H9 (cell line): ENCODE data around the gene SEMA3D. TPM values are rescaled to one million over a fixed set of nuclear protein-coding genes. Genes with fewer than 3 reads are reported as not detected.

Source experiments
- DNase-seq: peaks from one replicate; pipeline ENCODE4 v3.0.0-alpha.2; 2017
- H2AFZ ChIP-seq: one replicate; pipeline ENCODE4 v1.6.1; 2013; ENCODE audit warnings: mild to moderate bottlenecking, low read length, control low read depth, moderate library complexity
- H2AK5ac ChIP-seq: 2 replicates; pipeline ENCODE4 v1.6.1; 2013; ENCODE audit warnings: low read length, control low read depth, mixed read lengths; ENCODE audit not compliant: insufficient read length
- H2BK120ac ChIP-seq: one replicate; pipeline ENCODE4 v1.6.1; 2013; ENCODE audit warnings: low read depth, mild to moderate bottlenecking, low read length, control low read depth, inconsistent platforms; ENCODE audit not compliant: poor library complexity, severe bottlenecking
- H2BK12ac ChIP-seq: 2 replicates; pipeline ENCODE4 v1.6.1; 2013; ENCODE audit warnings: low read length, control low read depth, mixed read lengths, low read depth; ENCODE audit not compliant: insufficient read length
- H2BK15ac ChIP-seq: 2 replicates; pipeline ENCODE4 v1.6.1; 2013; ENCODE audit warnings: low read depth, low read length, control low read depth
- H2BK20ac ChIP-seq: one replicate; pipeline ENCODE4 v1.6.1; 2013; ENCODE audit warnings: low read depth, mild to moderate bottlenecking, low read length, control low read depth, inconsistent platforms; ENCODE audit not compliant: poor library complexity, severe bottlenecking
- H2BK5ac ChIP-seq: 2 replicates; pipeline ENCODE4 v1.6.1; 2013; ENCODE audit warnings: low read length, control low read depth, mixed read lengths; ENCODE audit not compliant: insufficient read length
- H3K14ac ChIP-seq: 2 replicates; pipeline ENCODE4 v1.6.1; 2013; ENCODE audit warnings: low read length, control low read depth; ENCODE audit not compliant: insufficient read depth
- H3K18ac ChIP-seq: 2 replicates; pipeline ENCODE4 v1.6.1; 2013; ENCODE audit warnings: low read depth, mild to moderate bottlenecking, mixed read lengths, low read length, control low read depth; ENCODE audit not compliant: insufficient read length
- H3K23ac ChIP-seq: 2 replicates; pipeline ENCODE4 v1.6.1; 2013; ENCODE audit warnings: low read length, control low read depth, mixed read lengths, low read depth; ENCODE audit not compliant: insufficient read length
- H3K23me2 ChIP-seq: 2 replicates; pipeline ENCODE4 v1.6.1; 2013; ENCODE audit warnings: low read depth, mild to moderate bottlenecking, mixed read lengths, low read length, control low read depth; ENCODE audit not compliant: insufficient read length, poor library complexity, severe bottlenecking
- H3K27ac ChIP-seq: 2 replicates; pipeline ENCODE4 v1.5.1; 2013; ENCODE audit warnings: low read length, control low read depth, mixed read lengths, low read depth; ENCODE audit not compliant: insufficient read length
- H3K27me3 ChIP-seq: 2 replicates; pipeline ENCODE4 v1.6.1; 2013; ENCODE audit warnings: low read length, control low read depth, inconsistent platforms; ENCODE audit not compliant: insufficient read depth
- H3K4ac ChIP-seq: 2 replicates; pipeline ENCODE4 v1.6.1; 2013; ENCODE audit warnings: low read depth, mild to moderate bottlenecking, control low read depth, inconsistent platforms, low read length, moderate library complexity
- H3K4me1 ChIP-seq: 2 replicates; pipeline ENCODE4 v1.6.1; 2013; ENCODE audit warnings: low read length, control low read depth, inconsistent platforms; ENCODE audit not compliant: insufficient read depth
- H3K4me2 ChIP-seq: 2 replicates; pipeline ENCODE4 v1.6.1; 2013; ENCODE audit warnings: low read length, control low read depth, mixed read lengths; ENCODE audit not compliant: insufficient read length, insufficient read depth
- H3K56ac ChIP-seq: 2 replicates; pipeline ENCODE4 v1.6.1; 2013; ENCODE audit warnings: low read depth, mild to moderate bottlenecking, mixed read lengths, low read length, control low read depth; ENCODE audit not compliant: insufficient read length
- H3K79me1 ChIP-seq: 2 replicates; pipeline ENCODE4 v1.6.1; 2013; ENCODE audit warnings: low read depth, mild to moderate bottlenecking, moderate library complexity, low read length, control low read depth, inconsistent platforms; ENCODE audit not compliant: insufficient read depth, poor library complexity, severe bottlenecking
- H3K79me2 ChIP-seq: 2 replicates; pipeline ENCODE4 v1.6.1; 2013; ENCODE audit warnings: low read length, control low read depth, inconsistent platforms; ENCODE audit not compliant: insufficient read depth
- H3K9ac ChIP-seq: 2 replicates; pipeline ENCODE4 v1.6.1; 2013; ENCODE audit warnings: low read length, control low read depth, mixed read lengths; ENCODE audit not compliant: insufficient read length; ENCODE audit errors: extremely low read depth
- H3K9me3 ChIP-seq: one replicate; pipeline ENCODE4 v1.6.1; 2013; ENCODE audit warnings: low read depth, low read length, inconsistent platforms; ENCODE audit not compliant: control insufficient read depth
- H3T11ph ChIP-seq: one replicate; pipeline ENCODE4 v1.6.1; 2013; ENCODE audit warnings: mild to moderate bottlenecking, low read length, control low read depth, inconsistent platforms
- H4K20me1 ChIP-seq: one replicate; pipeline ENCODE4 v1.6.1; 2013; ENCODE audit not compliant: control insufficient read depth, insufficient read length, insufficient read depth
- H4K5ac ChIP-seq: 2 replicates; pipeline ENCODE4 v1.6.1; 2013; ENCODE audit warnings: low read depth, mild to moderate bottlenecking, mixed read lengths, low read length, control low read depth; ENCODE audit not compliant: insufficient read length
- H4K8ac ChIP-seq: replicated peaks from 2 replicates; pipeline ENCODE4 v1.6.1; 2013; ENCODE audit warnings: low read length, control low read depth, mixed read lengths, low read depth; ENCODE audit not compliant: insufficient read length
- H4K91ac ChIP-seq: 2 replicates; pipeline ENCODE4 v1.6.1; 2013; ENCODE audit warnings: low read depth, mild to moderate bottlenecking, moderate library complexity, mixed read lengths, low read length, control low read depth; ENCODE audit not compliant: insufficient read length
- H3K27ac Mint-ChIP-seq, 3 experiments: 2 replicates in 2 of 3; 3 replicates in 1 of 3; pipeline ENCODE4 v1.8.0; 2020 to 2021; ENCODE audit warnings: mixed read lengths in 3 of 3, mild to moderate bottlenecking in 1 of 3, moderate library complexity in 1 of 3
- H3K27me3 Mint-ChIP-seq: 2 replicates; pipeline ENCODE4 v1.8.0; 2021; ENCODE audit warnings: low read depth, mild to moderate bottlenecking, moderate library complexity, mixed read lengths
- H3K36me3 Mint-ChIP-seq, 3 experiments: 2 replicates in 2 of 3; 3 replicates in 1 of 3; pipeline ENCODE4 v1.8.0; 2020 to 2021; ENCODE audit warnings: low read depth in 3 of 3, mixed read lengths in 3 of 3; ENCODE audit not compliant: insufficient read depth in 1 of 3
- H3K4me1 Mint-ChIP-seq, 2 experiments: 2 replicates each; pipeline ENCODE4 v1.8.0; 2020; ENCODE audit warnings: mixed read lengths in 2 of 2
- H3K4me3 Mint-ChIP-seq, 2 experiments: 2 replicates in 1 of 2; 3 replicates in 1 of 2; pipeline ENCODE4 v1.8.0; 2020 to 2021; ENCODE audit warnings: mild to moderate bottlenecking in 2 of 2, mixed read lengths in 2 of 2, moderate library complexity in 1 of 2
- H3K9me3 Mint-ChIP-seq, 2 experiments: 2 replicates in 1 of 2; 3 replicates in 1 of 2; pipeline ENCODE4 v1.8.0; 2020; ENCODE audit warnings: mild to moderate bottlenecking in 2 of 2, mixed read lengths in 2 of 2, moderate library complexity in 1 of 2
- WGBS: extraction: QIAGEN DNeasy Blood & Tissue Kit; methylation state at CpG from one replicate; pipeline ENCODE4 v1.1.7; 2013; ENCODE audit warnings: missing lambda C conversion rate, low lambda C conversion rate, mixed read lengths; ENCODE audit not compliant: insufficient read length; ENCODE audit errors: extremely low coverage; 5-methylcytosine and 5-hydroxymethylcytosine counted together
- total RNA-seq: library from RNA; stranded (reverse); gene quantifications from 2 replicates; pipeline ENCODE4 v1.2.1, GENCODE V29; 2021
- TF ChIP-seq, protein P1 (sequence below): fragments of 200-600 bp; sonication (generic); conservative IDR thresholded peaks from 3 replicates; pipeline ENCODE4 v1.8.0; 2021; ENCODE audit warnings: antibody characterized with exemption, mild to moderate bottlenecking

SEMA3D gene
- total RNA-seq, 1 experiment from 2014 or later, result 5.4 TPM

DNA sequence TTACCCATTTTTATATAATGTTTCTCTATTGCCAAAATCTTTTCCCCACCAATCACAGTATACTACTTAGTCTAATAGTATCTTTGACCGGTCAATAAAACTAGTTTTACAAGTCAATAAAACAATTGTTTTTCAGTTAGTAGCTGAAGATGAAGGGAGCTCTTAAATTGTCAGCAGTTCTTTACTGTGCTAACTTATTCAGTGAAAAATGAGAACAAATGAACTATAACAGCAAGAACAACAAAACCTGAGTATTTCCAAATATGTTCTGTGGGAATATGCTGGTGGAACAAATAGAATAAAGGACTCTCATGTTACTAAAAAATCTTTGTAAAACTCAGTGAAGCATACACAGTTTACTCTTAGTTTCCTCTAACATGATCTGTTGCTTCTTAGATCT lies 134.0 kb downstream of the SEMA3D start:
- Mint-ChIP-seq H3K27me3 (no peaks in the 10 kb centered on the region), H3K4me3 (no peak overlapping the region), H3K36me3 (no peaks in the 10 kb centered on the region), H3K27ac (no peak overlapping the region; a peak in 1 of 7 replicates), H3K9me3 (no peaks in the 10 kb centered on the region), H3K4me1 (peaks cover 13% of the 10 kb centered on the region in 2 experiments)
- Histone ChIP-seq H3K27me3 (no peaks in the 10 kb centered on the region), H3K23ac (no peak overlapping the region), H3K4me1 (no peaks in the 10 kb centered on the region), H3K18ac (no peak overlapping the region), H3K56ac (no peak overlapping the region), H2AK5ac (no peak overlapping the region), H3K79me1 (no peaks in the 10 kb centered on the region), H4K8ac (no peak overlapping the region), H2BK120ac (no peak overlapping the region), H3K4me2 (no peak overlapping the region), H2BK12ac (no peak overlapping the region), H3T11ph (no peak overlapping the region), H3K9me3 (no peaks in the 10 kb centered on the region), H4K20me1 (no peaks in the 10 kb centered on the region), H2BK15ac (no peak overlapping the region), H2AFZ (no peak overlapping the region), H3K4ac (no peak overlapping the region), H3K14ac (no peak overlapping the region), H3K79me2 (no peaks in the 10 kb centered on the region), H4K91ac (no peak overlapping the region), H3K27ac (no peak overlapping the region), H3K9ac (no peak overlapping the region), H2BK5ac (no peak overlapping the region), H2BK20ac (no peak overlapping the region), H3K23me2 (no peaks in the 10 kb centered on the region), H4K5ac (no peak overlapping the region)
- TF ChIP-seq, protein P1, sequence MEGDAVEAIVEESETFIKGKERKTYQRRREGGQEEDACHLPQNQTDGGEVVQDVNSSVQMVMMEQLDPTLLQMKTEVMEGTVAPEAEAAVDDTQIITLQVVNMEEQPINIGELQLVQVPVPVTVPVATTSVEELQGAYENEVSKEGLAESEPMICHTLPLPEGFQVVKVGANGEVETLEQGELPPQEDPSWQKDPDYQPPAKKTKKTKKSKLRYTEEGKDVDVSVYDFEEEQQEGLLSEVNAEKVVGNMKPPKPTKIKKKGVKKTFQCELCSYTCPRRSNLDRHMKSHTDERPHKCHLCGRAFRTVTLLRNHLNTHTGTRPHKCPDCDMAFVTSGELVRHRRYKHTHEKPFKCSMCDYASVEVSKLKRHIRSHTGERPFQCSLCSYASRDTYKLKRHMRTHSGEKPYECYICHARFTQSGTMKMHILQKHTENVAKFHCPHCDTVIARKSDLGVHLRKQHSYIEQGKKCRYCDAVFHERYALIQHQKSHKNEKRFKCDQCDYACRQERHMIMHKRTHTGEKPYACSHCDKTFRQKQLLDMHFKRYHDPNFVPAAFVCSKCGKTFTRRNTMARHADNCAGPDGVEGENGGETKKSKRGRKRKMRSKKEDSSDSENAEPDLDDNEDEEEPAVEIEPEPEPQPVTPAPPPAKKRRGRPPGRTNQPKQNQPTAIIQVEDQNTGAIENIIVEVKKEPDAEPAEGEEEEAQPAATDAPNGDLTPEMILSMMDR, result no peak
- WGBS, result no CpG with 5 or more reads among the region's 1 CpG
- DNase-seq, result no peak
